Chondrocyte (in vitro differentiated cells): ENCODE measurements around the gene KRT84. TPM values are rescaled to one million over a fixed set of nuclear protein-coding genes. Genes with fewer than 3 reads are reported as not detected.
"Not testable (repeated sequence)": the region's sequence is repeated elsewhere in the genome, so short reads cannot be mapped to it uniquely, and the experiment has no call there.

Experiments
- DNase-seq: peaks from one replicate; pipeline ENCODE4 v3.0.0; 2021; ENCODE audit warnings: mixed read lengths, low spot score
- H3K27ac Mint-ChIP-seq: one replicate; pipeline ENCODE4 v1.8.0; 2021; ENCODE audit warnings: mild to moderate bottlenecking, moderate library complexity, mixed read lengths; ENCODE audit not compliant: unreplicated experiment
- H3K27me3 Mint-ChIP-seq: 2 replicates; pipeline ENCODE4 v1.8.0; 2021; ENCODE audit warnings: low read depth, mixed read lengths
- H3K36me3 Mint-ChIP-seq: 2 replicates; pipeline ENCODE4 v1.8.0; 2021; ENCODE audit warnings: low read depth, mixed read lengths
- H3K4me1 Mint-ChIP-seq: 2 replicates; pipeline ENCODE4 v1.8.0; 2021; ENCODE audit warnings: low read depth, mild to moderate bottlenecking, mixed read lengths
- H3K4me3 Mint-ChIP-seq: one replicate; pipeline ENCODE4 v1.8.0; 2021; ENCODE audit warnings: mild to moderate bottlenecking, moderate library complexity, mixed read lengths; ENCODE audit not compliant: unreplicated experiment
- H3K9me3 Mint-ChIP-seq: 2 replicates; pipeline ENCODE4 v1.8.0; 2021; ENCODE audit warnings: low read depth, mixed read lengths
- CTCF ChIP-seq: fragments of 200-600 bp; sonication (generic); IDR thresholded peaks from 2 replicates; pipeline ENCODE4 v1.5.0; 2021; ENCODE audit warnings: antibody characterized with exemption, mild to moderate bottlenecking, moderate library complexity
- total RNA-seq: library from RNA; stranded (reverse); gene quantifications from 3 replicates; pipeline ENCODE4 v1.2.1, GENCODE V29; 2021

The KRT84 gene
- total RNA-seq, 1 donor from 2014 or later = not detected

- Mint-ChIP-seq H3K4me1 (peaks cover 5% of the 10 kb centered on the region), H3K27ac (no peak overlapping the region), H3K9me3 (peaks cover 3% of the 10 kb centered on the region), H3K27me3 (peaks cover 21% of the 10 kb centered on the region), H3K4me3 (no peak overlapping the region), H3K36me3 (no peaks in the 10 kb centered on the region)
- no peak for DNase-seq
- TF ChIP-seq CTCF = no peak
Observed at GRCh38 chr12:52347016-52347415, 38.4 kb downstream of the KRT84 start.

- no peaks in the 10 kb centered on the region for H3K36me3 Mint-ChIP-seq
- H3K9me3 Mint-ChIP-seq = peaks cover 3% of the 10 kb centered on the region
- H3K4me3 Mint-ChIP-seq = no peak overlapping the region
- DNase-seq = no peak
- no peak overlapping the region for H3K27ac Mint-ChIP-seq
- peaks cover 22% of the 10 kb centered on the region for H3K27me3 Mint-ChIP-seq
- H3K4me1 Mint-ChIP-seq = peaks cover 5% of the 10 kb centered on the region
- no peak for TF ChIP-seq CTCF
Observed at GRCh38 chr12:52346593-52346992, 38.9 kb downstream of the KRT84 start.

GRCh38 chr12:52345041-52345440 is 40.4 kb downstream of the KRT84 start:
- H3K4me1 Mint-ChIP-seq, H3K4me3 Mint-ChIP-seq, H3K27ac Mint-ChIP-seq, DNase-seq, H3K9me3 Mint-ChIP-seq, H3K36me3 Mint-ChIP-seq: not testable (repeated sequence)
- peaks cover 22% of the 10 kb centered on the region for H3K27me3 Mint-ChIP-seq

GRCh38 chr12:52344111-52344510 is 41.3 kb downstream of the KRT84 start:
- Mint-ChIP-seq H3K36me3 (no peaks in the 10 kb centered on the region), H3K9me3 (peaks cover 3% of the 10 kb centered on the region), H3K4me3 (no peak overlapping the region), H3K27me3 (peaks cover 21% of the 10 kb centered on the region), H3K4me1 (peaks cover 5% of the 10 kb centered on the region), H3K27ac (no peak overlapping the region)
- DNase-seq = no peak
- no peak for TF ChIP-seq CTCF

GRCh38 chr12:52343550-52343949 is 41.9 kb downstream of the KRT84 start:
- H3K36me3 Mint-ChIP-seq = peaks cover under 1% of the 10 kb centered on the region
- no peak for DNase-seq
- peaks cover 23% of the 10 kb centered on the region for H3K27me3 Mint-ChIP-seq
- no peak overlapping the region for H3K4me3 Mint-ChIP-seq
- H3K4me1 Mint-ChIP-seq = peaks cover 5% of the 10 kb centered on the region
- H3K9me3 Mint-ChIP-seq = peaks cover 3% of the 10 kb centered on the region
- no peak for TF ChIP-seq CTCF
- no peak overlapping the region for H3K27ac Mint-ChIP-seq

- H3K27ac Mint-ChIP-seq = no peak overlapping the region
- H3K4me1 Mint-ChIP-seq = peaks cover 5% of the 10 kb centered on the region
- DNase-seq = no peak
- no peak overlapping the region for H3K4me3 Mint-ChIP-seq
- H3K9me3 Mint-ChIP-seq = peaks cover 3% of the 10 kb centered on the region
- H3K36me3 Mint-ChIP-seq = peaks cover 1% of the 10 kb centered on the region
- no peak for TF ChIP-seq CTCF
- peaks cover 20% of the 10 kb centered on the region for H3K27me3 Mint-ChIP-seq
Observed at GRCh38 chr12:52342781-52343490, 42.5 kb downstream of the KRT84 start.
